Astrocyte (in vitro differentiated cells and primary cell): ENCODE results near the gene KRTAP6-2. TPM values are rescaled to one million over a fixed set of nuclear protein-coding genes. Genes with fewer than 3 reads are reported as not detected.

Source experiments
- DNase-seq: peaks from one replicate; pipeline ENCODE4 v3.0.0-alpha.2; 2010; ENCODE audit warnings: low read depth
- FAIRE-seq: peaks from 2 replicates; lab custom pipeline; 2011; peaks lifted over from hg19 to GRCh38; lab: Jason Lieb, UNC
- H2AFZ ChIP-seq: 2 replicates; pipeline ENCODE4 v1.6.0; 2012; ENCODE audit warnings: low read depth, low read length, inconsistent platforms
- H3K27ac ChIP-seq: 2 replicates; pipeline ENCODE4 v1.5.1; 2011; ENCODE audit warnings: low read depth, low read length, inconsistent platforms
- H3K27me3 ChIP-seq: 2 replicates; pipeline ENCODE4 v1.6.0; 2011; ENCODE audit warnings: low read length, inconsistent platforms; ENCODE audit not compliant: insufficient read depth
- H3K36me3 ChIP-seq: 2 replicates; pipeline ENCODE4 v1.5.1; 2011; ENCODE audit warnings: low read length, inconsistent platforms; ENCODE audit not compliant: insufficient read depth
- H3K4me1 ChIP-seq: 2 replicates; pipeline ENCODE4 v1.5.1; 2011; ENCODE audit warnings: low read length, inconsistent platforms; ENCODE audit not compliant: insufficient read depth
- H3K4me2 ChIP-seq: 2 replicates; pipeline ENCODE4 v1.6.0; 2012; ENCODE audit warnings: low read length, inconsistent platforms
- H3K4me3 ChIP-seq: 2 replicates; pipeline ENCODE4 v1.5.1; 2011; ENCODE audit warnings: low read depth, mild to moderate bottlenecking, low read length, inconsistent platforms; ENCODE audit not compliant: insufficient read depth
- H3K79me2 ChIP-seq: 2 replicates; pipeline ENCODE4 v1.6.0; 2012; ENCODE audit warnings: mild to moderate bottlenecking, low read length, inconsistent platforms; ENCODE audit not compliant: insufficient read depth
- H3K9ac ChIP-seq: 2 replicates; pipeline ENCODE4 v1.6.0; 2012; ENCODE audit warnings: mild to moderate bottlenecking, low read length, inconsistent platforms
- H3K9me3 ChIP-seq: 2 replicates; pipeline ENCODE4 v1.5.1; 2012; ENCODE audit warnings: low read depth, mild to moderate bottlenecking, low read length, inconsistent platforms; ENCODE audit not compliant: insufficient read depth
- H4K20me1 ChIP-seq: 2 replicates; pipeline ENCODE4 v1.6.0; 2012; ENCODE audit warnings: low read length, inconsistent platforms; ENCODE audit not compliant: insufficient read depth
- H3K27ac Mint-ChIP-seq: one replicate; pipeline ENCODE4 v1.8.0; 2021; ENCODE audit warnings: mild to moderate bottlenecking, mixed read lengths; ENCODE audit not compliant: unreplicated experiment
- H3K27me3 Mint-ChIP-seq: one replicate; pipeline ENCODE4 v1.8.0; 2021; ENCODE audit warnings: low read depth, mixed read lengths; ENCODE audit not compliant: unreplicated experiment
- H3K36me3 Mint-ChIP-seq: one replicate; pipeline ENCODE4 v1.8.0; 2021; ENCODE audit warnings: low read depth, mixed read lengths; ENCODE audit not compliant: unreplicated experiment
- H3K4me1 Mint-ChIP-seq: one replicate; pipeline ENCODE4 v1.8.0; 2021; ENCODE audit warnings: low read depth, mixed read lengths; ENCODE audit not compliant: unreplicated experiment
- H3K4me3 Mint-ChIP-seq: one replicate; pipeline ENCODE4 v1.8.0; 2021; ENCODE audit warnings: mild to moderate bottlenecking, moderate library complexity, mixed read lengths; ENCODE audit not compliant: unreplicated experiment
- H3K9me3 Mint-ChIP-seq: one replicate; pipeline ENCODE4 v1.8.0; 2021; ENCODE audit warnings: mild to moderate bottlenecking, mixed read lengths; ENCODE audit not compliant: unreplicated experiment
- EZH2 ChIP-seq: IDR thresholded peaks from 2 replicates; pipeline ENCODE4 v1.6.1; 2012; ENCODE audit warnings: mild to moderate bottlenecking, low read length, inconsistent platforms; ENCODE audit not compliant: insufficient read depth
- total RNA-seq: library from RNA; stranded (reverse); gene quantifications from 2 replicates; pipeline ENCODE4 v1.2.1, GENCODE V29; 2021
- TF ChIP-seq, protein P1 (sequence below): IDR thresholded peaks from 2 replicates; pipeline ENCODE4 v1.5.1; 2011; ENCODE audit warnings: low read depth, mild to moderate bottlenecking, inconsistent platforms, low read length, moderate library complexity; ENCODE audit not compliant: insufficient read depth

The KRTAP6-2 gene
- total RNA-seq, 1 donor from 2014 or later = not detected

DNA sequence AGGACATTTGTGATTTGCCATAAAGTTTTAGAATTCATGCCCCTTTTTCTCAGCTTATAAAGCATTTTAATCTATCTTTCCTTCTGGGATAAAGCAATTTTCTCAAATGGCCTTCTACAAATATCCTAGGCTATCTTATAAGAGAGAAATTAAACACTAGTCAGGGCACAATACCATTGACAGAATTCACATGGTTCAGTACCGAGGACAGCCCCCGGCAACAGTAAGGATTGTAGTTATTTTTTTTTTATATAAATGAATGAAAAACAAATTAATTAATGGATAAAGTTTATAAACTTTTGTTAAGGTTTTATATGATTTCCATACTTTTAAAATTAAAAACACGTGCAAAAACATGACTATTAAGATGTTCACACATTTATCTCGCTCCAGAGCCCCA lies 29.4 kb upstream of the KRTAP6-2 start:
- no peak overlapping the region for H3K27ac Mint-ChIP-seq
- Histone ChIP-seq H3K4me3 (no peak overlapping the region), H4K20me1 (no peaks in the 10 kb centered on the region), H3K27me3 (no peaks in the 10 kb centered on the region), H3K4me1 (no peaks in the 10 kb centered on the region), H3K27ac (no peak overlapping the region), H3K9ac (no peak overlapping the region), H2AFZ (no peak overlapping the region), H3K4me2 (no peak overlapping the region), H3K9me3 (peaks cover 4% of the 10 kb centered on the region), H3K79me2 (no peaks in the 10 kb centered on the region), H3K36me3 (no peaks in the 10 kb centered on the region)
- no peak for DNase-seq
- peaks cover 4% of the 10 kb centered on the region for H3K9me3 Mint-ChIP-seq
- TF ChIP-seq EZH2 = no peak
- TF ChIP-seq, protein P1, sequence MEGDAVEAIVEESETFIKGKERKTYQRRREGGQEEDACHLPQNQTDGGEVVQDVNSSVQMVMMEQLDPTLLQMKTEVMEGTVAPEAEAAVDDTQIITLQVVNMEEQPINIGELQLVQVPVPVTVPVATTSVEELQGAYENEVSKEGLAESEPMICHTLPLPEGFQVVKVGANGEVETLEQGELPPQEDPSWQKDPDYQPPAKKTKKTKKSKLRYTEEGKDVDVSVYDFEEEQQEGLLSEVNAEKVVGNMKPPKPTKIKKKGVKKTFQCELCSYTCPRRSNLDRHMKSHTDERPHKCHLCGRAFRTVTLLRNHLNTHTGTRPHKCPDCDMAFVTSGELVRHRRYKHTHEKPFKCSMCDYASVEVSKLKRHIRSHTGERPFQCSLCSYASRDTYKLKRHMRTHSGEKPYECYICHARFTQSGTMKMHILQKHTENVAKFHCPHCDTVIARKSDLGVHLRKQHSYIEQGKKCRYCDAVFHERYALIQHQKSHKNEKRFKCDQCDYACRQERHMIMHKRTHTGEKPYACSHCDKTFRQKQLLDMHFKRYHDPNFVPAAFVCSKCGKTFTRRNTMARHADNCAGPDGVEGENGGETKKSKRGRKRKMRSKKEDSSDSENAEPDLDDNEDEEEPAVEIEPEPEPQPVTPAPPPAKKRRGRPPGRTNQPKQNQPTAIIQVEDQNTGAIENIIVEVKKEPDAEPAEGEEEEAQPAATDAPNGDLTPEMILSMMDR = no peak
- H3K4me1 Mint-ChIP-seq = no peaks in the 10 kb centered on the region
- no peak for FAIRE-seq
- no peaks in the 10 kb centered on the region for H3K27me3 Mint-ChIP-seq
- no peak overlapping the region for H3K4me3 Mint-ChIP-seq
- H3K36me3 Mint-ChIP-seq = no peaks in the 10 kb centered on the region

DNA sequence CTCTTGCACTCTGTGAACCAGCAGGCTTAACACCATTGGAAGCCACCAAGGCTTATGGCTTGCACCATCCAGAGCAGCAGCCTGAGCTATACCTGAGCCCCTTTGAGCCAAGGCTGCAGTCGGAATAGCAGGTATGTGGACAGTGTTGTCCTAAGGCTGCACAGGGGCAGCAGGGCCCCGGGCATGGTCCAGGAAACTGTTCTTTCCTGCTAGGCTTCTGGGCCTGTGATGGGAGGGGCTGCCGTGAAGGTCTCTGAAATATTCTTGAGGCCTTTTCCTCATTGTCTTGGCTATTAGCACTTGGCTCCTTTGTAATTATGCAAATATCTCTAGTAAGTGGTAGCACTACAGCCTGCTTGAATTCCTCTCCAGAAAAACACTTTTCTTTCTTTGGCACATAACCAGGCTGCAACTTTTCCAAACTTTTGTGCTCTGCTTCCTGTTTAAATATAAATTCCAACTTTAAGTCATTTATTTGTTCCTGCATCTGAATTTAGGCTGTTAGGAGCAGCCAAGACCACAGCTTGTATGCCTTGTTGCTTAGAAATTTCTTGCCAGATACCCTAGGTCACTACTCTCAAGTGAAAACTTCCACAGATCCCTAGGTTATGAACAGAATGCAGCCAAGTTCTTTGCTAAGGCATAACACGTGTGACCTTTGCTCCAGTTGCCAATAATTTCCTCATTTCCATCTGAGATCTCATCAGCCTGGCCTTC lies 26.9 kb upstream of the KRTAP6-2 start:
- Histone ChIP-seq H3K27ac (no peak overlapping the region), H3K9ac (no peak overlapping the region), H3K9me3 (peaks cover under 1% of the 10 kb centered on the region), H3K79me2 (no peaks in the 10 kb centered on the region), H3K4me2 (no peak overlapping the region), H2AFZ (no peak overlapping the region), H4K20me1 (no peaks in the 10 kb centered on the region), H3K4me1 (no peaks in the 10 kb centered on the region), H3K36me3 (no peaks in the 10 kb centered on the region), H3K27me3 (no peaks in the 10 kb centered on the region), H3K4me3 (no peak overlapping the region)
- DNase-seq = no peak
- no peaks in the 10 kb centered on the region for H3K27me3 Mint-ChIP-seq
- FAIRE-seq = no peak
- H3K4me1 Mint-ChIP-seq = no peaks in the 10 kb centered on the region
- H3K9me3 Mint-ChIP-seq = peaks cover 4% of the 10 kb centered on the region
- TF ChIP-seq, protein P1 = no peak
- no peak for TF ChIP-seq EZH2
- no peak overlapping the region for H3K27ac Mint-ChIP-seq
- H3K4me3 Mint-ChIP-seq = no peak overlapping the region
- H3K36me3 Mint-ChIP-seq = no peaks in the 10 kb centered on the region

DNA sequence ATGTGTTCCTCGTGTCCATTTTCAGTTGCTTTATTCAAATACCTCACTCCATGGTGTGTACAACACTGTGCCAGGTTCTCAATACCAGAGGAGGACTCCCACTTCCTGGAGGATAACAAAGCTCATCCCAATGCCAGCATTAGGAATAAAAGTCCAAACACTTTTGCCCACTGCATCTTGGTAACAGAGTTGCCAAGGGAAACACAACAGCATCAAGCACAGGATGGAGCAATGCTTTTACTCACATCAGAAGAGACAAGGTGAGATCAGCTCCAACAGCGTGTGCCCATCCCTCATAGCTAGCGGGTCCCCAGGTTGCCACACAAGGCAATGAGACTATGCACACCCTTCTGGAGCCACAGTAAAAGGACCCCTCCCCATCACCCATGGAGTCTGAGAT lies 24.7 kb upstream of the KRTAP6-2 start:
- no peak overlapping the region for H3K4me3 Mint-ChIP-seq
- Histone ChIP-seq H3K27ac (no peak overlapping the region), H3K36me3 (no peaks in the 10 kb centered on the region), H3K4me2 (no peak overlapping the region), H3K9ac (no peak overlapping the region), H3K27me3 (no peaks in the 10 kb centered on the region), H3K9me3 (peaks cover 2% of the 10 kb centered on the region), H3K4me1 (no peaks in the 10 kb centered on the region), H3K79me2 (no peaks in the 10 kb centered on the region), H3K4me3 (no peak overlapping the region), H4K20me1 (no peaks in the 10 kb centered on the region), H2AFZ (no peak overlapping the region)
- no peaks in the 10 kb centered on the region for H3K36me3 Mint-ChIP-seq
- no peak overlapping the region for H3K27ac Mint-ChIP-seq
- no peak for FAIRE-seq
- H3K27me3 Mint-ChIP-seq = no peaks in the 10 kb centered on the region
- H3K4me1 Mint-ChIP-seq = no peaks in the 10 kb centered on the region
- H3K9me3 Mint-ChIP-seq = peaks cover 4% of the 10 kb centered on the region
- DNase-seq = no peak
- TF ChIP-seq, protein P1 = no peak
- no peak for TF ChIP-seq EZH2
